Neutrophil (primary cell): ENCODE measurements around the gene TLN1.

ENCODE experiments used
- H3K27ac ChIP-seq: fragments of 200-600 bp; sonication (generic); 2 replicates; pipeline ENCODE4 v1.5.1; 2016; ENCODE audit warnings: mild to moderate bottlenecking, moderate library complexity
- H3K27me3 ChIP-seq: fragments of 200-600 bp; sonication (generic); 2 replicates; pipeline ENCODE4 v1.6.0; 2016; ENCODE audit warnings: mild to moderate bottlenecking
- H3K36me3 ChIP-seq: fragments of 200-600 bp; sonication (generic); 2 replicates; pipeline ENCODE4 v1.5.1; 2017
- H3K4me1 ChIP-seq, 2 experiments: fragments of 200-600 bp in 1 of 2; sonication (generic) in 1 of 2; 1 replicate in 1 of 2; 2 replicates in 1 of 2; pipeline versions ENCODE4 v1.5.1 to v1.6.1; 2013 to 2016; ENCODE audit warnings: low read depth in 1 of 2, low read length in 1 of 2, mild to moderate bottlenecking in 1 of 2, moderate library complexity in 1 of 2; ENCODE audit not compliant: control insufficient read depth in 1 of 2, insufficient read depth in 1 of 2
- H3K4me3 ChIP-seq, 2 experiments: fragments of 200-600 bp in 1 of 2; sonication (generic) in 1 of 2; 1 replicate in 1 of 2; 2 replicates in 1 of 2; pipeline ENCODE4 v1.5.1; 2013 to 2016; ENCODE audit warnings: low read depth in 1 of 2, low read length in 1 of 2, mild to moderate bottlenecking in 1 of 2, moderate library complexity in 1 of 2
- H3K9me3 ChIP-seq: fragments of 200-600 bp; sonication (generic); 2 replicates; pipeline ENCODE4 v1.5.1; 2016
- TF ChIP-seq, protein P1 (sequence below): fragments of 200-600 bp; sonication (generic); IDR thresholded peaks from 2 replicates; pipeline ENCODE4 v1.5.1; 2016; ENCODE audit warnings: antibody characterized with exemption

The TLN1 gene

DNA sequence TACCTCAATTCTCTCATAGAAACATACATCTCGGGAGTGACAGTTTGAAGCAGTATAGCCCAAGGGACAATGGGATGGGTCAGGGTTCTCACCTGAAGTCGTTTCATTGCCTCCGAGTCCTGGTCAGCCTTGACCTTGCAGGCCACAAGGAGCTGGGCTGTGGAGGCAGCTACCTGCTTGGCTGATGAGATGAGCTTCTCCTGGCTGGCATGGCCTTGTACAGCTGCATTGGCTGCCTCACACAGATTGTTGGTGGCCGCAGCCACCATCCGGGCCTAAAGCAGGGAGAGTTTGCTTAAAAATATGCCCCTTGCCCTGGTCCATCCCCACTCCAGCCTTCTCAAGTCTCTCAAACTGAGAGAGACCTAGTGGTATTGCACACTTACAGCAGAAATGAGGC is 33.8 kb downstream of the TLN1 start:
- H3K27ac ChIP-seq = peak overlapping the region; percentile 63
- no peaks in the 10 kb centered on the region for H3K4me1 ChIP-seq
- no peak overlapping the region for H3K4me3 ChIP-seq
- no peaks in the 10 kb centered on the region for H3K27me3 ChIP-seq
- H3K36me3 ChIP-seq = peaks cover 83% of the 10 kb centered on the region
- H3K9me3 ChIP-seq = no peaks in the 10 kb centered on the region
- TF ChIP-seq, protein P1, sequence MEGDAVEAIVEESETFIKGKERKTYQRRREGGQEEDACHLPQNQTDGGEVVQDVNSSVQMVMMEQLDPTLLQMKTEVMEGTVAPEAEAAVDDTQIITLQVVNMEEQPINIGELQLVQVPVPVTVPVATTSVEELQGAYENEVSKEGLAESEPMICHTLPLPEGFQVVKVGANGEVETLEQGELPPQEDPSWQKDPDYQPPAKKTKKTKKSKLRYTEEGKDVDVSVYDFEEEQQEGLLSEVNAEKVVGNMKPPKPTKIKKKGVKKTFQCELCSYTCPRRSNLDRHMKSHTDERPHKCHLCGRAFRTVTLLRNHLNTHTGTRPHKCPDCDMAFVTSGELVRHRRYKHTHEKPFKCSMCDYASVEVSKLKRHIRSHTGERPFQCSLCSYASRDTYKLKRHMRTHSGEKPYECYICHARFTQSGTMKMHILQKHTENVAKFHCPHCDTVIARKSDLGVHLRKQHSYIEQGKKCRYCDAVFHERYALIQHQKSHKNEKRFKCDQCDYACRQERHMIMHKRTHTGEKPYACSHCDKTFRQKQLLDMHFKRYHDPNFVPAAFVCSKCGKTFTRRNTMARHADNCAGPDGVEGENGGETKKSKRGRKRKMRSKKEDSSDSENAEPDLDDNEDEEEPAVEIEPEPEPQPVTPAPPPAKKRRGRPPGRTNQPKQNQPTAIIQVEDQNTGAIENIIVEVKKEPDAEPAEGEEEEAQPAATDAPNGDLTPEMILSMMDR = no peak

DNA sequence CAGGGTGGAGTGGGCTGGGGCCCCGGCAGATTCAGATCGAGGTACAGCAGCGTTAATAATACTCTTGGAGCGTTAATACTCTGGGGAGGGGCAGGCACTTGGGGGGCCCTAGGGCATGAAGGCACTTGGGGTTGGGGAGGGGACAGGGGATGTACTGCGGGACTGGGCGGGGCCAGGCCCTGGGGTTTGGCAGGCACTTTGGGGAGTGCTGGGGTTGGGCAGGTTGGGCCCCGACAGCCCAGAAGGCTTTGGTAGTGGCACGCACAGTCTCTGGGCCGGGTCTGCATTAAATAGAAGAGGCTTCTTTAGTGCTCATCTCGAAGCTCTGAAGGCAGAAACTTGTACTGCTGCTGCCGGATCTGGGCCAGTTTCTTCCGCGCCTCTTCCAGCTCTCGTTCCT is 34.5 kb downstream of the TLN1 start:
- H3K9me3 ChIP-seq = no peaks in the 10 kb centered on the region
- H3K36me3 ChIP-seq = peaks cover 75% of the 10 kb centered on the region
- no peaks in the 10 kb centered on the region for H3K27me3 ChIP-seq
- H3K4me3 ChIP-seq = no peak overlapping the region
- TF ChIP-seq, protein P1 = no peak
- H3K27ac ChIP-seq = peak overlapping the region; percentile 63
- H3K4me1 ChIP-seq = no peaks in the 10 kb centered on the region

DNA sequence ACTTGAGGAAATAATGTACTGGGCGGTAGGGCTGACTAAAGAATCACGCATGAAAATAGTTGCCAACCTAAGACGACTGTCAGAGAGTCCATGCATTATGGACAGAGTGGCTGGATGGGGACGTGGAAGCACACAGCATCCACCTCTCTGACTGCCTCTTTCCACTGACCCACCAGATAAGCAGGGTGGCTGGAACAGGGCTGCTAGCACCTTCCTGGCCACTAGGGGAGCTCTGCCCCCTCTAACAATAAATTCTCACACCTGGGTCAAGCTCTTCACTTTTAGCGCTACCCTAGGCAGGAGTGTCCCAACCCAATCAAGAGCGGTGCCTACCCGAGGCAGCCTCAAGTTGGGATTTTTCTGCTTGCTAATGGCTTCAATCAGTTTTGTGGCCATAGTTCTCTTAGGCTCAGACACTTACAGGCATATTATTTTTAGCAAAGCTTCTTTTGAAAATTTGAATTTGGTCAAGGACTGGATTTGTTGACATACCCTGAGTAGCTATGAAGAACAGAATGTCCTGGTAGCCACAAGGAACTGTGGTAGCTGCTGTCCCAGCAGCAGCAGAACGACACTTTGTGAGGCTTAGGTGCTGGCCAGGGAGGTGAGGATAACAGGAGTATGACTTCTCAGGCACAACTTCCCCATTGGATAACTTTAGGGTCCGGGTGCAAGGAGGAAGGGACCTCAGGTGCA is 35.3 kb downstream of the TLN1 start:
- peaks cover 67% of the 10 kb centered on the region for H3K36me3 ChIP-seq
- H3K27me3 ChIP-seq = no peaks in the 10 kb centered on the region
- TF ChIP-seq, protein P1 = peak; percentile 85
- peak overlapping the region; percentile 63 for H3K27ac ChIP-seq
- H3K9me3 ChIP-seq = no peaks in the 10 kb centered on the region
- H3K4me3 ChIP-seq = no peak overlapping the region
- no peaks in the 10 kb centered on the region for H3K4me1 ChIP-seq

DNA sequence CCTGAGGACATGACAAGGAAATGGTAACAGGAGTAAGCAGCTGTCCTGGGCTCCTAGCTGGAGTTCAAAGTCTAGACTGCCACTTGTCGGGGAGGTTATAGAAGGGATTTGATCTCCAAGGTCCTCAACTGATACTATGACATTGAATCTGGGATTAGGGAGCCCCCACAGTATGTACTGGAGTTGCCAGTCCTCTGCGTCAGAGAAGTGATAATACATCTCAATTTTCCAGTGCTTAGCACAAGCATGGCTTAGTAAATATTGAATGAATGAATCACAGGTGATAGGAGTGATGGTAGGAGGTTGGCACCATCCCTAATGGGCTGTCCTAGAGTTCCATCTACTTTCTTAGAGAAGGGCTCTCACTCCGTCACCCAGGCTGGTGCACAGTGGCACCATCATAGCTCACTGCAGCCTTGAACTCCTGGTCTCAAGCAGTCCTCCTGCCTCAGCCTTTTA is 36.0 kb downstream of the TLN1 start:
- no peak overlapping the region for H3K4me3 ChIP-seq
- peaks cover 60% of the 10 kb centered on the region for H3K36me3 ChIP-seq
- TF ChIP-seq, protein P1 = no peak
- peak overlapping the region; percentile 63 for H3K27ac ChIP-seq
- H3K4me1 ChIP-seq = peaks cover 4% of the 10 kb centered on the region in 2 experiments
- no peaks in the 10 kb centered on the region for H3K9me3 ChIP-seq
- H3K27me3 ChIP-seq = no peaks in the 10 kb centered on the region

DNA sequence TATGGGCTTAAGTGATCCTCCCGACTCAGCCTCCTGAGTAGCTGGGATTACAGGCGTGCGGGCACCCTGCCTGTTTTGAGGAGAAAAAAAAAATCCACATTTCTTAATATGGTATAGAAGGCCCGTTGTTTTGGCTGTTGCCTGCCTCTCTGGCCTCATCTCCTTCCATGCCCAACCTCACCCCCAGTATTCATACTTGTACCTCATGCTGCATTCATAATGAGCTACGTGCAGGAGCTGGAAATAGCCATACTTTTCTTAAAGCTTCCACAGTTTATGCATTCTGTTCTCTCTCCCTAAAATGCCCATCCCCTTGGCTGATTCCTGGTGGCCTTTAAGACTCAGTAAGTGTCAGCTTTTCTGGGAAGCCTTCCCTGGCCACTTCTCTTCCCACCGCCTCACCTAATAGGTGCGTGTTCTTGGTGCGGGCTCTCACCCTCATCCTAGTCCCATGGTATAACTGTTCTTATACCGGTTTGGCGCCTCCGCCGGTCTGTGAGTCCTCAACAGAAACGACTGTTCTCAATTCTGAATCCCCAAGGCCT is 40.2 kb downstream of the TLN1 start:
- no peak overlapping the region for H3K4me3 ChIP-seq
- TF ChIP-seq, protein P1 = no peak
- no peak overlapping the region for H3K27ac ChIP-seq
- H3K27me3 ChIP-seq = peaks cover 27% of the 10 kb centered on the region
- H3K36me3 ChIP-seq = peaks cover 19% of the 10 kb centered on the region
- H3K9me3 ChIP-seq = no peaks in the 10 kb centered on the region
- H3K4me1 ChIP-seq = peaks cover 10 to 16% of the 10 kb centered on the region in 2 experiments
